GM18517 (cell line): ENCODE data around the gene NOL8.

Experiments
- ATAC-seq: cut with Tn5 transposase; IDR thresholded peaks from one replicate; pipeline ENCODE4 v1.9.1; 2021; ENCODE audit warnings: mild to moderate bottlenecking, moderate library complexity; ENCODE audit not compliant: unreplicated experiment

Gene NOL8

GRCh38 chr9:92270511-92270910 lies 54.6 kb downstream of the NOL8 start:
- no peak for ATAC-seq

GRCh38 chr9:92266486-92266885 lies 58.7 kb downstream of the NOL8 start:
- no peak for ATAC-seq

GRCh38 chr9:92265154-92265553 lies 60.0 kb downstream of the NOL8 start:
- ATAC-seq: no peak

- ATAC-seq: no peak
Observed at GRCh38 chr9:92263131-92263530, 62.0 kb downstream of the NOL8 start.

GRCh38 chr9:92257327-92257726 lies 67.8 kb downstream of the NOL8 start:
- ATAC-seq: no peak

- no peak for ATAC-seq
Observed at GRCh38 chr9:92254381-92255337, 70.5 kb downstream of the NOL8 start.

- no peak for ATAC-seq
Observed at GRCh38 chr9:92253656-92254055, 71.5 kb downstream of the NOL8 start.

GRCh38 chr9:92247981-92248380 lies 77.2 kb downstream of the NOL8 start:
- ATAC-seq: no peak
